ENCODE data around the gene STIMATE.

Gene STIMATE

GRCh38 chr3:52843881-52844280 is 53.5 kb downstream of the STIMATE start:
- DNase-seq (ENCODE audit: low read depth): no peak
- no peak for TF ChIP-seq MYC (IDR thresholded peaks at IDR 0.05; ENCODE audit: low read depth, low read length)
- TF ChIP-seq POLR2A (IDR thresholded peaks at IDR 0.05; ENCODE audit: extremely low read depth, insufficient read length): no peak
- TF ChIP-seq, protein P1, sequence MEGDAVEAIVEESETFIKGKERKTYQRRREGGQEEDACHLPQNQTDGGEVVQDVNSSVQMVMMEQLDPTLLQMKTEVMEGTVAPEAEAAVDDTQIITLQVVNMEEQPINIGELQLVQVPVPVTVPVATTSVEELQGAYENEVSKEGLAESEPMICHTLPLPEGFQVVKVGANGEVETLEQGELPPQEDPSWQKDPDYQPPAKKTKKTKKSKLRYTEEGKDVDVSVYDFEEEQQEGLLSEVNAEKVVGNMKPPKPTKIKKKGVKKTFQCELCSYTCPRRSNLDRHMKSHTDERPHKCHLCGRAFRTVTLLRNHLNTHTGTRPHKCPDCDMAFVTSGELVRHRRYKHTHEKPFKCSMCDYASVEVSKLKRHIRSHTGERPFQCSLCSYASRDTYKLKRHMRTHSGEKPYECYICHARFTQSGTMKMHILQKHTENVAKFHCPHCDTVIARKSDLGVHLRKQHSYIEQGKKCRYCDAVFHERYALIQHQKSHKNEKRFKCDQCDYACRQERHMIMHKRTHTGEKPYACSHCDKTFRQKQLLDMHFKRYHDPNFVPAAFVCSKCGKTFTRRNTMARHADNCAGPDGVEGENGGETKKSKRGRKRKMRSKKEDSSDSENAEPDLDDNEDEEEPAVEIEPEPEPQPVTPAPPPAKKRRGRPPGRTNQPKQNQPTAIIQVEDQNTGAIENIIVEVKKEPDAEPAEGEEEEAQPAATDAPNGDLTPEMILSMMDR (IDR thresholded peaks at IDR 0.05; ENCODE audit: low read depth, low read length): no peak
- TF ChIP-seq, protein P2, sequence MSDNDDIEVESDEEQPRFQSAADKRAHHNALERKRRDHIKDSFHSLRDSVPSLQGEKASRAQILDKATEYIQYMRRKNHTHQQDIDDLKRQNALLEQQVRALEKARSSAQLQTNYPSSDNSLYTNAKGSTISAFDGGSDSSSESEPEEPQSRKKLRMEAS (IDR thresholded peaks at IDR 0.05; ENCODE audit: low read depth, low read length): no peak
- H3K4me3 ChIP-seq (ENCODE audit: low read depth, low read length): no peak overlapping the region

GRCh38 chr3:52843108-52843865 is 54.1 kb downstream of the STIMATE start:
- no peak for DNase-seq (ENCODE audit: low read depth)
- no peak overlapping the region for H3K4me3 ChIP-seq (ENCODE audit: low read depth, low read length)
- TF ChIP-seq POLR2A (IDR thresholded peaks at IDR 0.05; ENCODE audit: extremely low read depth, insufficient read length) (no peak), MYC (IDR thresholded peaks at IDR 0.05; ENCODE audit: low read depth, low read length) (no peak)
- TF ChIP-seq, protein P1 (IDR thresholded peaks at IDR 0.05; ENCODE audit: low read depth, low read length): no peak
- TF ChIP-seq, protein P2 (IDR thresholded peaks at IDR 0.05; ENCODE audit: low read depth, low read length): no peak

DNA sequence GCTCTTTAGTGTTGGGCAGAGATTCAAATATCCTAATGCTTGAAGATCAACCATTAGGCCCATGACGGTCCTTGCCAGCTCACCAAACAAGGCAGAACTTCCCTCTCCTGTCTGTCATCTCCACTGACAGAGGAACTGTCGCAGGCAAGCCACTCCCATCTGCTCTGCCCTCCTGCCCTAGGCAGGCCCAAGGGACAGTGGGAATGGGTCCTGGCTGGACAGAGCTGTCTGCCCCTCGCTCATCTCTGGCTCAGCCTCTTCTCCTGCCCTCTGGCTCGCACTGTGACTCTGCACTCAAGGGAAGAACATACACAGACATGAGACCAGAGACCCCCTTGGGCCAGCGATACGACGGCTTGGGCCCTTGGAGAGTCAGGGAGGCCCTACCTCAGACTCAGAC is 54.9 kb downstream of the STIMATE start:
- no peak for DNase-seq (ENCODE audit: low read depth)
- no peak overlapping the region for H3K4me3 ChIP-seq (ENCODE audit: low read depth, low read length)
- no peak for TF ChIP-seq MYC (IDR thresholded peaks at IDR 0.05; ENCODE audit: low read depth, low read length)
- TF ChIP-seq, protein P2 (IDR thresholded peaks at IDR 0.05; ENCODE audit: low read depth, low read length): no peak
- TF ChIP-seq, protein P1 (IDR thresholded peaks at IDR 0.05; ENCODE audit: low read depth, low read length): no peak
- TF ChIP-seq POLR2A (IDR thresholded peaks at IDR 0.05; ENCODE audit: extremely low read depth, insufficient read length): no peak

DNA sequence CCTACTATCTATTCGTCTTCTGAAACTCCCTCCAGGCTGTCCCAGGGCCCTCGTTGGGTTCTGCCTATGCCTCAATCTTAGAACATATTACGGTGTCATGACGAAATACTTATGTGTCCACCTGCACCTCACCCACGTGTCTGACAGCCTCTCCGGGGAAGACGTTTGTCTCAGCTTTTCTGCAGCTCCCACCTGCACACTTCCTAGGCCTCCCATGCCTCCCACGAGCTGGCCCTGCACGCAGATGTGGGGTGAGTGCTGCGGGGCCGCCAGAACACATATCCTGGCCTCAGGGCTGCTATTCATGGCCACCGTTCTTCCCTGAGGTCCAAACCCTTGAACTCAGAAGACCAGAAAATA is 55.4 kb downstream of the STIMATE start:
- TF ChIP-seq MYC (IDR thresholded peaks at IDR 0.05; ENCODE audit: low read depth, low read length): no peak
- TF ChIP-seq, protein P2 (IDR thresholded peaks at IDR 0.05; ENCODE audit: low read depth, low read length): no peak
- TF ChIP-seq POLR2A (IDR thresholded peaks at IDR 0.05; ENCODE audit: extremely low read depth, insufficient read length): no peak
- TF ChIP-seq, protein P1 (IDR thresholded peaks at IDR 0.05; ENCODE audit: low read depth, low read length): no peak

GRCh38 chr3:52841211-52841980 is 56.0 kb downstream of the STIMATE start:
- TF ChIP-seq MYC (IDR thresholded peaks at IDR 0.05; ENCODE audit: low read depth, low read length) (no peak), POLR2A (IDR thresholded peaks at IDR 0.05; ENCODE audit: extremely low read depth, insufficient read length) (no peak)
- TF ChIP-seq, protein P2 (IDR thresholded peaks at IDR 0.05; ENCODE audit: low read depth, low read length): no peak
- TF ChIP-seq, protein P1 (IDR thresholded peaks at IDR 0.05; ENCODE audit: low read depth, low read length): no peak
- H3K4me3 ChIP-seq (ENCODE audit: low read depth, low read length): no peak overlapping the region
- no peak for DNase-seq (ENCODE audit: low read depth)

More for the DNA sequence above, 55.4 kb downstream of the STIMATE start:
- DNase-seq (ENCODE audit: low read depth): no peak
- H3K4me3 ChIP-seq (ENCODE audit: low read depth, low read length): no peak overlapping the region

All from NB4 (cell line).